Omental fat pad (tissue), 4 donors: Measurements from ENCODE around the gene SCAPER. TPM values are rescaled to one million over a fixed set of nuclear protein-coding genes. Genes with fewer than 3 reads are reported as not detected.

Experiments used
- ATAC-seq: fragments of 150-250 bp; one replicate; pipeline ENCODE4 v1.9.1; 2016; ENCODE audit warnings: mild to moderate bottlenecking, moderate library complexity; ENCODE audit not compliant: low FRiP score
- DNase-seq: peaks from one replicate; pipeline ENCODE4 v3.0.0-alpha.2; 2019; ENCODE audit warnings: low spot score
- total RNA-seq, 4 donors: library from RNA; depleted of rRNA; stranded (reverse); fragments of >200 nt; gene quantifications; one replicate each; pipeline ENCODE4 v1.1.0, GENCODE V29; 2016
- TF ChIP-seq, protein P1 (sequence below), 3 donors: fragments of 450-650 bp; IDR thresholded peaks; one replicate each; pipeline ENCODE4 v1.5.1; 2016 to 2017; ENCODE audit warnings: antibody characterized with exemption in 3 of 3, mild to moderate bottlenecking in 3 of 3, moderate library complexity in 2 of 3

The SCAPER gene
- total RNA-seq, 4 donors from 2014 or later = 11.2 to 33.4 (median 22.6) TPM

DNA sequence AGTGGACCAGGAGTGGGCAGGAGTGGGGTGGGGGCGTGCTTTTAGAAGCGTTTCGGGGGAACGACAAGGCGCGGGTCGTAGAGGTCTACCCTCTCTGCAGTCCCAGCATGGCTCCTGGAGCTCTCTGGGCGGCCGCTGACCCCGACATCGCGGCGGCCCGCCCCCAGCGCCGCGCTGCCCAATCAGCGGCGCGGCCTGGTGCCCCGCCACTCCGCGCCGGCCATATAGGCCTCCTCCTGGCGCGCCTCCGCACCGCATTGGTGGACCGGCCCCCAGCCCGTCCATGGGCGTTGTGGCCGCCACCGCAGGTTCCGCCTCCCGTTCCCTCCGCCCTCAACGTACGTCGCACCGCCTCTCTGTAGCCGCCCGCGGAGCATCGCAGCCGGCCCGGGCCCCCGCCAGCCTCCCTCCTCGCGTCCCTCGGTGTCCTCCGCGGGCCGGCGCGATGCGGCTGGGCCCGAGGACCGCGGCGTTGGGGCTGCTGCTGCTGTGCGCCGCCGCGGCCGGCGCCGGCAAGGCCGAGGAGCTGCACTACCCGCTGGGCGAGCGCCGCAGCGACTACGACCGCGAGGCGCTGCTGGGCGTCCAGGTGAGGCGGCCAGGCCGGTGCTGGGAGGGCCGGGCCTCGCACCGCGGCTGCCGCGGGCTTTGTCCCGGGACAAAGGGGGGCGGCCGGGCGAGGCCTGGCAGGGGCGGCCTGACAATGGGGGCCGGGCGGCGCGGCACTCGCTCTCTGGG is 26.4 kb upstream of the SCAPER start, which contains the start of gene RCN2:
RCN2 (plus strand) TSS at position 353 of the 738 bp plus-strand sequence; CDS start at position 446, 93 bp downstream.
- peak; percentile 58 for DNase-seq
- ATAC-seq = peak; percentile 100
- TF ChIP-seq, protein P1, sequence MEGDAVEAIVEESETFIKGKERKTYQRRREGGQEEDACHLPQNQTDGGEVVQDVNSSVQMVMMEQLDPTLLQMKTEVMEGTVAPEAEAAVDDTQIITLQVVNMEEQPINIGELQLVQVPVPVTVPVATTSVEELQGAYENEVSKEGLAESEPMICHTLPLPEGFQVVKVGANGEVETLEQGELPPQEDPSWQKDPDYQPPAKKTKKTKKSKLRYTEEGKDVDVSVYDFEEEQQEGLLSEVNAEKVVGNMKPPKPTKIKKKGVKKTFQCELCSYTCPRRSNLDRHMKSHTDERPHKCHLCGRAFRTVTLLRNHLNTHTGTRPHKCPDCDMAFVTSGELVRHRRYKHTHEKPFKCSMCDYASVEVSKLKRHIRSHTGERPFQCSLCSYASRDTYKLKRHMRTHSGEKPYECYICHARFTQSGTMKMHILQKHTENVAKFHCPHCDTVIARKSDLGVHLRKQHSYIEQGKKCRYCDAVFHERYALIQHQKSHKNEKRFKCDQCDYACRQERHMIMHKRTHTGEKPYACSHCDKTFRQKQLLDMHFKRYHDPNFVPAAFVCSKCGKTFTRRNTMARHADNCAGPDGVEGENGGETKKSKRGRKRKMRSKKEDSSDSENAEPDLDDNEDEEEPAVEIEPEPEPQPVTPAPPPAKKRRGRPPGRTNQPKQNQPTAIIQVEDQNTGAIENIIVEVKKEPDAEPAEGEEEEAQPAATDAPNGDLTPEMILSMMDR (IDR thresholded peaks at IDR 0.05) = no peak

GRCh38 chr15:76930831-76931396 is 25.8 kb upstream of the SCAPER start:
- TF ChIP-seq, protein P1 (IDR thresholded peaks at IDR 0.05) = no peak
- ATAC-seq = no peak
- DNase-seq = no peak

GRCh38 chr15:76929011-76929760 is 24.0 kb upstream of the SCAPER start:
- ATAC-seq (no peak), DNase-seq (no peak)
- TF ChIP-seq, protein P1 (IDR thresholded peaks at IDR 0.05) = no peak

GRCh38 chr15:76928201-76928600 is 23.1 kb upstream of the SCAPER start:
- TF ChIP-seq, protein P1 (IDR thresholded peaks at IDR 0.05) = no peak
- DNase-seq = no peak
- no peak for ATAC-seq

DNA sequence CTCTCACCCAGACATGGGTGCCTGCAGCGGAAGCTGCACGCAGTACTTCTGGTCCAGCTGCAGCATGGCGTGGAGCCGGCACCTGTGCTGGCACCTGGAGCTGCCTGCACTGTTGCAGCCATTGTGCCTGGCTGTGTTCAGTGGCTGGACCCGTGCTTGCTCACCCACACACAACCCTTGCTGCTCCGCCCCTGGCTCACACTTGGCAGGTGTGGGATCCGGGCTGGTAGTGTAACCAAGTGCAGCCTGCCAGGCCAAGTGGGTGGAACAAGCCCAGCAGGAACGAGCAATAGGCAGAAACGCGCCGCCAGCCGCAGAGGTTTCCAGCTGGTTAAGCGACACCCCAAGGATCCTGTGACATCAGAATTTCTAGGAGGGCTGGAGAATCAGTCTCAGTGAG is 11.2 kb upstream of the SCAPER start:
- ATAC-seq = no peak
- no peak for DNase-seq
- TF ChIP-seq, protein P1 (IDR thresholded peaks at IDR 0.05) = no peak

DNA sequence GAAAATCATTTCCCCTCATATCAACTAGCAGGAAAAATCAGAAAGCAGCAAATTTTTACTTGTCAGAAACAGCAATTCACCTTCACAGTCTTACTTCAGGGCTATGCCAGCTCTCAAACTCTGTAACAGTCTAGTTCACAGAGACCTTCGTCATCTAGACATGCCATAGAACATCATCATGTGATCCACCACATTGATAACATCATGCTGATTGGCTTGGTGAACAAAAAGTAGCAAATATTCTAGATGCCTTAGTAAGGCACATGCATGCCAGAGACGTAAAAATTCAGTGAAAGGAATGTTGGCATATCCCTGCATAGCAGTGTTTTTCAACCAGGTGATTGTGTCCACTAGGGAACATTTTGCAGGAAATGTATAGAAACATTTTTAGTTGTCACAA is 8.6 kb upstream of the SCAPER start:
- TF ChIP-seq, protein P1 (IDR thresholded peaks at IDR 0.05) = no peak
- ATAC-seq = no peak

More for the DNA sequence above, 8.6 kb upstream of the SCAPER start:
- no peak for DNase-seq
